Activated CD4-positive, alpha-beta T cell treated with anti-CD3 and anti-CD28 coated beads, Interleukin-2, amount 50 U/mL, for 48 hours (primary cell): Measurements from ENCODE around the gene ABCG8.

Experiments
- DNase-seq, 2 experiments: peaks; one replicate each; pipeline ENCODE4 v3.0.0-alpha.2; 2020

ABCG8 gene

GRCh38 chr2:43925431-43925830 lies 86.7 kb downstream of the ABCG8 start:
- DNase-seq = no peak

DNA sequence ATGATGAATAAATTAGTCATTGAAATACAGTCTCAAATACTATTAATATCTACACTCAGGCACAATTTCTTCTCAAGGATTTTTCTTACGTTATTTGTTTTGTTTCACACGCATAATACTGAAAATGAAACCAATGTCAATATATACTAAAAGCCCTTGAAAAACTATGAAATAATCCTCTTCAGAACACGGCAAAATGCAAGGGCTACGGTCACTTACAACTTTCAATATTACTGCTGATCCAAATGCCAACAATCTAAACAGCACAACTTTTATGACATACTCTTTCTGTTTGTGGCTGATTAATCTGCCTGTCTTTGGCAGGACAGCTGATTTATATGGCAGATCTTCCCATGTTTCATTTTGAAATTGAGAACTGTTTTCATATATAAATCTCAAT lies 88.7 kb downstream of the ABCG8 start:
- DNase-seq = no peak

GRCh38 chr2:43931293-43931692 lies 92.5 kb downstream of the ABCG8 start:
- no peak for DNase-seq
